Left colon (tissue), 2 donors: ENCODE data around the gene GIGYF2. TPM values are rescaled to one million over a fixed set of nuclear protein-coding genes. Genes with fewer than 3 reads are reported as not detected.

Experiments
- ATAC-seq: fragments of 200-7000 bp; cut with Tn5 transposase; one replicate; pipeline ENCODE4 v1.9.1; 2020; ENCODE audit warnings: mild to moderate bottlenecking, moderate library complexity
- DNase-seq, 2 donors: peaks; one replicate each; pipeline ENCODE4 v3.0.0-alpha.2; 2020
- intact Hi-C, 2 donors: fragments of 100-400 bp; cut with DNase I in 1 of 2; cut with micrococcal nuclease in 1 of 2; formaldehyde crosslinking; loops; one replicate each; pipeline versions ENCODE4 v1.11.2 to v1.14.0; 2022; cut with DNase I, micrococcal nuclease
- total RNA-seq, 2 donors: library from RNA; stranded (reverse); fragmentation: NEBNext Ultra II Directional; extraction: Animal tissue kit (Norgen Biotek cat#: 25700); gene quantifications; one replicate each; pipeline ENCODE4 v1.2.1, GENCODE V29; 2021
- donor health status: DM: no; HTN: no; CAD: no.
- donor health status: DM: yes; HTN: yes; CAD: no.

GIGYF2 gene
- total RNA-seq, 2 donors from 2014 or later: 55.4 to 66.3 TPM

DNA sequence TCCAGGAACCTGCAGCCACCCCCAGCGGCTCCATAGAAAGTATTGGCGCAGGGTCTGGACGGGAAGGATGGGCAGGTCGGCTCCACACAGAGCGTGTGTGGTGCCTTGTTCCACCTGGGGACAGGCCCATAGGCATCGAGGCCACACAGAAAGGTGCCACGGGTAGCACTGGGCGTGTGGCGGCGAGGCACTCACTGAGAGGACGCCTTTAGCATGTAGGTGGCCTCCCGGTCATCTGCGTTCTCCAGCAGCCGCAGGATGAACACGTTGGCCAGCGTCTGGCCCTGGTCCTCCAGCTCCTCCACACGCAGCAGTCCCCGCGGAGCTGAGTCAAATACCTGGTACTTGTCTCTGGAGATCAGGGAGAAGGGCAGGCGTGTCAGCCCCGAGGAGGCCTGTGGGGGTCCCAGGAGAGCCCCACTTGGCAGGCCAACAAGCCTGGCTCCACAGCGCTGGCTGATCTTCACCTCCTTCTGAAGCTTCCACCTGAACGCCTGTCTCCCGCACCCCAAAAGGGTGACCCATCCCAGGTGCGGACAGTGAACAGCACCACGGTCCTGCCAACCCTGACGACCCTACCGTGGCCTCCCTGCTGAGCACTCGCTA, 186.1 kb downstream of the GIGYF2 start:
- ATAC-seq (peak; percentile 6), DNase-seq (no peak)
- intact Hi-C loops: no loop called here

DNA sequence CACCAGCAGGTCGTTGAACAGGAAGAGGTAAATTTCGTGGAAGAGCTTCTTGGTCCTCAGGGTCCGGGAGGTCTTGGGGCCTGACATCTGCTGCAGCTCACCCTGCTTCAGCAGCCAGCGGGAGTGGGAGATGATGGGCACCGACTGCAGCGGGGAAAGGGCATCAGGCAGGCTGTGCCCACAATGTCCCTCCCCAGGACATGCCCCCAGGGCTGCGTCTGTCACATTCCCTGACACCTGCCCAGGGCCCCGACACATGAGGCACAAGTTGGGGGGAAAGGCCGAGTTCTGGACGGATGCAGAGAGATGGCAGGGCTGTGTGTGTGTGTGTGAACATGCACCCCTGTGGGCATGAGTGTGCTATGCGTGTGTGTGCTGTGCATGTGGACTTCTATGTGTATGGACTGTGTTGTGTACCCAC, 186.9 kb downstream of the GIGYF2 start:
- ATAC-seq: no peak
- DNase-seq: no peak
- intact Hi-C loops: no loop called here

GRCh38 chr2:232884549-232885263, 187.6 kb downstream of the GIGYF2 start:
- intact Hi-C loops: no loop called here

GRCh38 chr2:232885264-232885961, 188.3 kb downstream of the GIGYF2 start:
- DNase-seq (no peak), ATAC-seq (no peak)
- intact Hi-C loops: no loop called here

More at GRCh38 chr2:232884549-232885263, 187.6 kb downstream of the GIGYF2 start:
- no peak for DNase-seq
- ATAC-seq: no peak

DNA sequence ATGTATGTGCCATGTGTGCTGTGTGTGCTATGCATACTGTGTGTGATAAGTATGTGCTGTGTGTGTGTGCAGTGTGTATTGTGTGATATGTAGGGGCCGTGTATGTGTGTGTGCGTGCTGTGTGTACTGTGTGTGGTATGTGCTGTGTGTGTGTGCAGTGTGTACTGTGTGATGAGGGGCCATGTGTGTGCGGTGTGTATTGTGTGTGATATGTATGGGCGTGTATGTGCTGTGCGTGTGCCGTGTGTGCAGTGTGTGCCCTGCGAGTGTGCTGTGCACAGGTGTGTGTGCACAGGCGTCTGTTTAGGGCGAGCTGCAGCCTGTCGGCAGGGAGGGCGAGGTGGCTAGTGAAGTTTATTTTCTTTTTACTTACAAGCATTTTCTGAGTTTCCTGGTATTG, 189.0 kb downstream of the GIGYF2 start:
- intact Hi-C loops: no loop called here
- DNase-seq (no peak), ATAC-seq (no peak)

DNA sequence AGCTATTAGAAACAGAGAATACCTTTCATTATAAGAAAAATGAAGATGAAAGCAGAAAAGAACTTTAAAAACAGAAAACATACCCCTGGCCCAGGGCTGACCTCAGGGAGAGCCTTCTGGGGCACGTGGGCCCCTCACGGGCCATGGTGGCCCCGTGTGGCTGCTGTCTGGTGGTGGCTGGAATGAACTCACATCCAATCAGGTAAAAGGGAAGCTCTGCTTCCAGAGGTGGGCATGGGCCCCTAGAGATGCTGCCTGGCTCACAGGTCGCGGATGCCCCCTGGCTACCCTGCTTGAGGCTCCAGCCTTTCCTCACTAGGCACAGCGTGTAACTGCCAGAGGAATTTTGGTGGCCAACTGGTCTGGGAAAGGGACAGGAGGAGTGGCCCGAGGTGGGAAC, 189.5 kb downstream of the GIGYF2 start:
- ATAC-seq: no peak
- DNase-seq: no peak
- intact Hi-C loops: no loop called here

DNA sequence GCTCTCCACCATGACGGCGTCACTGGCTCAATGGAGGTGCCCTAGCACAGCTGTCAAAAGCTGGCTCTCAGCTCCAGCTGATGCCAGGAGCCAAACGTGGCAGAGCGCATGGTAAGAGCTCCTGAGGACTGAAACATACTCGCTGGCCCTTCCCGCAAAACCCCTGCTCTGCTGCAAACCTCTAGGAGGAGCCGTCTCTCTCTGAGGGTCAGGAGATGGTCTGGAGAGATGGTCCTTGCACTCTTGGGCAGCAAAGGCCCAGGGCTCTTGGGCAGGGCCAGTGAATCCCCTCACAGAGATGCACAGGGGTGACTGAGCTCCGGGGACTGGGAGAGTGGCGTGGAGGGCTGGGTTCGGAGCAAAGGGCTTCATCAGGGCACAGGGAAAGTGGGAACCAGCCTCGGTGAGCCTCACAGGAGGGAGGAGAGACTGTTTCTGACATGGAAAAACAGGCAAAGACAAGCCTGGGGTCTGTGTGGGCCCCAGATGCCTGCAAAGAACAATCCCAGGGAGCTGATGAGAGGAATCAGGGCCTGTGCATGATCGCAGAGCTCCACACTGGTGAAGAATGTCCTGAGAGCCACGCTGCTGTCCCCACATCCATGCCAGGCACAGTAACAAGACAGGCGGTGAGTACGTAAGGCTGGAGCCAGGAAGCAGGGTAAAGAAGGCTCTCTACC, 190.2 kb downstream of the GIGYF2 start:
- ATAC-seq (no peak), DNase-seq (no peak)
- intact Hi-C loops: no loop called here

DNA sequence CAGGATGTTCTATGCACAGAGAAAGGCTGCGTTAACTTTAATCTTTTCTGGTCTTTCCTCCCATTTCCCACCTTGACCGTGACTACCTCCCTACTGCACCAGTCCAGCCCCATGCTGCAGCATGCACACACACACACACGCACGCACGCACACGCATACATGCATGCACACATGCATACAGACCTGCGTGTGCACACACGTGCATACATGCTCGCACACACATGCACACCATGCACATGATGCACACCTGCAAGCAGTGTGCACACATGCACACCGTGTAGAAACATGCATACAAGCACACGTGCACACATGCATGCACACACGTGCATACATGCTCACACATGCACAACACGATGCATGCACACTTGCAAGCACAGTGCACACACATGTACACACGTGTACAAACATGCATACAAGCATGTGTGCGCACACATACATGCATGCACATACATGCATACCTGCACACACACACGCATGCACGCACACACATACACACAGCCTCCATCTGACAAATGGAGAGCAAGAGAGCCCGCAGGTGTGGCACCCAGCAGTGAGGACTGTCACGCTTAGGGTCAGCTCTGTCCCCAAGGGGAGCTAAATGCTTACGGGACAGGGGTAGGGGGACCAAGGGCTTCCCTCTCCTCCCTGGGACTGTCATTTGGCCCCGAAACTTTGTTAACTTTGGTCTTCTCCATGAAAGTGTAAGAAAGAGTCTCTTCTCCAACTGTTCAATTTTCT, 191.1 kb downstream of the GIGYF2 start:
- DNase-seq: no peak
- ATAC-seq: no peak
- intact Hi-C loops: no loop called here

DNA sequence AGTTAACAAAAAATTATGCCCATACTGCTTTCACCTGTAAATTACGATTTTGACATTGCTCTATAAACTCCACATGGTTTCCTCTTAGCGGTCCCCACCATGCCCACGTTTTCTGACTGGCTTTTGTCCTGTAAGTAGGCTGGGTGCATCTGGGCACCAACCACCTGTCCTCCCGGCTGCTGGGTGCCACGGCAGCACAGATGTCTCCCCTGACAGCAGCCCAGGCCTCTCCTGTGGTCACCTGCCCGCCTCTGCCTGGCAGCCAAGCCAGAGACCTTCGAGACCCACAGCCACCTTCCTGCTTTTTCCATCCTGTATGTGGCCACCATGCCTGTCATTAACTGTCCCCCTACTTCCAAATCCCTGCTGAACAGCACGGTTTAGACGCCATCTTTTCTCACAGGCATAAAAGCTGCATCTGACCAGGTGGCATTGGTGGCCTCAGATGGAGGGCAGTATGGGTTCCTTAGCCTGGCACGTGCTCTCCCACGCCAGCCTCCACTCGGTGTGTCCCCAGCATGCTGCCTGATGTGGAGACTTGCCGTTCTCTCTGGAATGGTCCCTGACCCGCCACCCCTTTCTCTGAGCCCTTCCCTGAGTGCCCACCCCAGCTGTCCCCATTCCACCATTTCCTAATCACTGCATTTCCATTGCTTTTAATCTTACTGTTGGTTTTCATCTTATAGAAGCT, 191.9 kb downstream of the GIGYF2 start:
- DNase-seq: no peak
- no peak for ATAC-seq
- intact Hi-C loops: no loop called here

DNA sequence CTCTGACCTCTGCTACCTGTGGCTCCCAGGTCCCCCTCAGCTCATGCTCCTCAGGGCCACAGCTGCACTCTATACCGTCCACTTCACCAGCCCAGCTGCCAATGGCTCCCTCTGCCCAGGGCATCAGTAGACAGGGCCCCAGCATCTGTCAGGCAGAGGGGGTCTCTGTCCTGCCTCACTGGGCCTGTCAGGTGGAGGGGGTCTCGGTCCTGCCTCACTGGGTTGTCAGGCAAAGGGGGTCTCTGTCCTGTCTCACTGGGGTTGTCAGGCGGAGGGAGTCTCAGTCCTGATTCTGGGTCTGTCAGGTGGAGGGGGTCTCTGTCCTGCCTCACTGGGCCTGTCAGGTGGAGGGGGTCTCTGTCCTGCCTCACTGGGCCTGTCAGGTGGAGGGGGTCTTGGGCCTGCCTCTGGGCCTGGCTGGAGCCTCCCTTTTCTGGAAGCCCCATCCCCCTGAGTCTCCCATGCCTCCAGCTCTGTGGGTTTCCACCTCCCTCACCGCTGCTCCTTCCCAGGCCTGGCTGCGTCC, 192.8 kb downstream of the GIGYF2 start:
- DNase-seq: no peak
- intact Hi-C loops: no loop called here
- no peak for ATAC-seq

DNA sequence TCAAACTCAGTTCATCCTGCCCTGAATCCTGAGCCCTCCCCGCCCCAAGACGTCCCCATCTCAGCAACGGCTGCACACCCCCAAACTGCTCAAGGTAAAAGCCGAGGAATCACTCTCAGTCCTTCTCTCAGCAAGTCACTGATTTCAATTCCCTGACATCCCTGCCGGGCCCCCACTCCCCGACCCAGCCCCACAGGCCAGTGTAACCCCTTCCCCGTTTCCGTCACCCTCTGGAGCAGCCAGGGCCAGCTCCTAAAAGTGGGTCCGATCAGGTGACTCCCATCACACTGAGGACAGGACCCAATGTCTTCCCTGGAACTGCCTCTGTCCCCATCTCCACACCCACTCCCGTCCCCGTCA, 193.4 kb downstream of the GIGYF2 start:
- ATAC-seq: no peak
- no peak for DNase-seq
- intact Hi-C loops: no loop called here

DNA sequence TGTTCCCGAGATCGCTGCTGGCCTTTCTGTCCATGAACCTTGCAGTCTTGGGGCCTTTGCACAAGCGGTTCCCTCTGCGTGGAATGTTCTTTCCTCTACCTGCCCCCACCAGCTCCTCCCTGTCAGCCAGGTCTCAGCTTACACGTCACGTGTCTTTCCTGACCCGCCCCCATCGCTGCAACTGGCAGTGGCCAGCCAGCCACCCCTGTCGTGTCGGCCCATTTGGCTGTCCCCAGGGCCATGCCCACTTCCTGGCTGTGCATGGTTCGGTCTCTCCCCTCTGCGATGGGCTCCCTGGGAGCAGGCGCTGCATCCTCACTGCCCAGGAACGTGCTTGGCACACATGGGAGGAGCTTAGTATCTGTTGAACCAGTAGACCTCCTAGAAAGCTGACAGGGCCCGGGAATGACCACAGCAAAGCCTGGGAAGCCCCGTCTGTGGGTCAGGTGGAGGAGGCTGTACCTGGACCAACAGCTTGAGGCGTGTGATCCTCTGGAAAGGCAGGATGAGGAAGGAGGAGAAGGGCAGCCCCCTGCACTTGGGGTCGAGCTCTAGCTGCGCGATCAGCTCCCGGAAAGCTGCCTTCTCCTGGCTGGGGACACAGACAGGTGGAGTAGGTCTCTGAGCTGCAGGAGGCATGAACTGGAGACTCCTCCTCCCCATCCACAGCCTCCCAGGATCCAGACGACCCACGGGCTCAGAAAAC, 193.9 kb downstream of the GIGYF2 start:
- DNase-seq (no peak), ATAC-seq (no peak)
- intact Hi-C loops: no loop called here

DNA sequence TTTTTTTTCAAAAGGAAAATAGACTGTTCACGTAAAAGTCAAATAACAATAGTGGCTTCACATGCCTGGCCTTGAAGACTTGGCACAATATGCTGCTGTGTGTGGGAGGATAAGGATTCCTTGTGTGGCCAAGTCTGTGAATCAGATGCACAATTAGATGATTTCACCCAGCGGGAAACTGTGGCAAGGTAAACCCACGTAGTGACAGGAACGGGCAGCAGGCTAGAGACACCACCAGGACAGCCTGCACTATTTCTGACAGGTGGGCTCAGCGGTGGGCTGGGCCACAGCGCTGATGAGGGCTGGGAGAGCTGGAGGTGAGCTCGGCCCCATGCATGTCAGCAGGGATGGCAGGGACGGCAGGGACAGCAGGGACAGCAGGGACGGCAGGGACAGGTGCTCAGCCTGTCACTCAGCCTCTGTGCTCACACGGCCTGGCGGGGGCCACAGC, 194.5 kb downstream of the GIGYF2 start:
- no peak for DNase-seq
- intact Hi-C loops: no loop called here
- ATAC-seq: no peak

DNA sequence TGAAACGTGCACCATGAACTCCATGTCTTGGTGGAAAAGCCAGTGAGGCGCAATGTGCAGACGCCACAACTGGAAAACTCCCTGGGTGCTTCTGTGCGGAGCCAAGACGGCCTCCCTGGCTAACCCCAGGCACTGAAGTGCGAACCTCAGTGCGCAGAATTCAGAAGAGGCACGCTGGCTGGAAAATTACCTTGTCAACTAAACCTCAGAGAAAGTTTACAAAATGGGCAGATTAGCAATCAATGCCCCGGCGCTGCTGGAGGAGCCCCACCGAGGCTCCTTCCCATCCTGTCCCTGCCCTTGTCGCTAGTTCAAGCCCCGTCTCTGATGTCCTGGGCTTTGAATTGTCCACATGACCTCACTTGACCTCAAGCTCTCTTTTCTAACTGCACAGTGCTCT, 195.1 kb downstream of the GIGYF2 start:
- DNase-seq (no peak), ATAC-seq (no peak)
- intact Hi-C loops: no loop called here

DNA sequence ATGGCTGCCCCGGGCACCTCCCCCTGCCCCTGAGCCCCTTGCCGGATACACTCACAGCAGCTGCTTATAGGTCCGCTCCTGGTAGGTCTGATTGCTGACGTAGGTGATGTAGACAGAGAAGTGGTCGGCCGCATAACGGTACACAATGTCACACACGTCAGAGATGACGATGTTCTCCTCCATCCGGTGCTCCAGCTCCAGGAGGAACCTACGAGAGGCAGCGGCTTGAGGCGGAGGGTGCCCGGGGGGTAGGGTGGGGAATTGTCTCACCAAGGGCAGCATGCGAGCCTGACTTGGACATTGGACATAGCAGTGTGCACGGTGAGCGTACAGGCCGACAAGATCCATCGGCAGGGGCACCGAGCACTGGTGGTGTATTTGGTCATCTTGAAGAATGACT, 195.7 kb downstream of the GIGYF2 start:
- ATAC-seq (no peak), DNase-seq (no peak)
- intact Hi-C loops: no loop called here

DNA sequence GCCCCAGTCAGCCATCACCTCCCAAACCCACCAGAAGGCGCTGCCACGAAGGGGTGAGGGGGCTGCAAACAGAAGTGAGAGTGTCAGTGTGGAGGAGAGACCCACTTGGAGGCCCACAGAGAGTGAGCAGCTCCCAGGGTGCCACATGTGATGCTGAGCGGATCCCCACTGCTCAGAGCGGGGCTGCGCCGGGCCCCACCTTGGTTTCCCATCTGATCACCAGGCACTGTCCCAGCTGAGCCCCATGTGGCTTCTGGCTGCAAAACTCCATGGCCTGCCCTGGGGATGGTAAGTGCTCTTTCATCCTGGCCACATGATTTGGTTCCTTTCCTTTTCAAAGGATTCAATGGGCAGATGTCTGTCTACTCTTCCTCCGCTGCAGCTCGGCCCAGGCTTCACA, 196.7 kb downstream of the GIGYF2 start:
- intact Hi-C loops: no loop called here
- DNase-seq (no peak), ATAC-seq (no peak)

- DNase-seq: no peak
- intact Hi-C loops: no loop called here
- ATAC-seq: no peak
Measured at GRCh38 chr2:232894251-232894650, 197.1 kb downstream of the GIGYF2 start.

GRCh38 chr2:232894746-232895145, 197.6 kb downstream of the GIGYF2 start:
- no peak for DNase-seq
- intact Hi-C loops: no loop called here
- no peak for ATAC-seq
